ENCODE results near the gene C8G. TPM values are rescaled to one million over a fixed set of nuclear protein-coding genes. Genes with fewer than 3 reads are reported as not detected.

C8G gene
- total and polyA plus RNA-seq, 9 of the 15 experiments (the other 6 are each of a cell fraction or from before 2014, with no cell fraction given): 0.35 to 5.9 (median 2.7) TPM; not detected in 2

- TF ChIP-seq MEF2D (tag; conservative IDR thresholded peaks at IDR 0.05; ENCODE audit: low read depth) (no peak), ATF6 (CRISPR knock-in tag; IDR thresholded peaks at IDR 0.05) (no peak), MTA3 (IDR thresholded peaks at IDR 0.05; ENCODE audit: borderline replicate concordance) (peak; percentile 1; the same call in 1 of the 2 replicates), U2AF2 (optimal IDR thresholded peaks at IDR 0.05; ENCODE audit: low read depth, low read length) (no peak), MAFG (tag; conservative IDR thresholded peaks at IDR 0.05) (no peak), TAF9B (IDR thresholded peaks at IDR 0.05; ENCODE audit: partially characterized antibody) (no peak), SP2 (IDR thresholded peaks at IDR 0.05; ENCODE audit: extremely low read depth, low read depth, low read length, poor library complexity, severe bottlenecking) (no peak), SRSF1 (IDR thresholded peaks at IDR 0.05; ENCODE audit: low read depth, low read length) (no peak), RBFOX2 (IDR thresholded peaks at IDR 0.05; ENCODE audit: low read depth, low read length) (peak; percentile 82), ZNF76 (CRISPR knock-in tag; IDR thresholded peaks at IDR 0.05; ENCODE audit: borderline replicate concordance) (no peak), EP400 (IDR thresholded peaks at IDR 0.05) (peak; percentile 90; the same call in 1 of the 2 replicates), ZNF780A (CRISPR knock-in tag; IDR thresholded peaks at IDR 0.05) (no peak), DMBX1 (CRISPR knock-in tag; IDR thresholded peaks at IDR 0.05; ENCODE audit: borderline replicate concordance) (no peak), HDAC1 (IDR thresholded peaks at IDR 0.05) (peak in 1 of 2 experiments; percentile 95; a peak in 2 of 4 replicates), ZBTB1 (CRISPR knock-in tag; IDR thresholded peaks at IDR 0.05; ENCODE audit: borderline replicate concordance, low read depth) (peak; percentile 63; the same call in 1 of the 2 replicates), SRSF3 (IDR thresholded peaks at IDR 0.05; ENCODE audit: insufficient read depth, low read length) (no peak), HBP1 (CRISPR knock-in tag; IDR thresholded peaks at IDR 0.05) (no peak), THRAP3 (IDR thresholded peaks at IDR 0.05; ENCODE audit: borderline replicate concordance) (no peak), VEZF1 (CRISPR knock-in tag; IDR thresholded peaks at IDR 0.05) (peak; percentile 80), ZNF785 (CRISPR knock-in tag; IDR thresholded peaks at IDR 0.05) (no peak), FUS (optimal IDR thresholded peaks at IDR 0.05; ENCODE audit: low read depth, low read length) (no peak), NR2C2 (CRISPR knock-in tag; IDR thresholded peaks at IDR 0.05) (no peak), NR2C2 (tag; IDR thresholded peaks at IDR 0.05) (peak; percentile 55; the same call in 1 of the 2 replicates), POLR3A (IDR thresholded peaks at IDR 0.05; ENCODE audit: borderline replicate concordance, extremely low read depth, insufficient read depth, insufficient read length) (no peak)
Measured at GRCh38 chr9:136991993-136992818, 47.2 kb downstream of the C8G start, which contains the start of gene PAXX (continued).
